Measurements from ENCODE around the gene USP13. TPM values are rescaled to one million over a fixed set of nuclear protein-coding genes. Genes with fewer than 3 reads are reported as not detected.

The USP13 gene
- total and polyA plus RNA-seq, 2 of the 4 experiments (the other 2 are of a cell fraction) = 9.2 to 18.1 TPM

DNA sequence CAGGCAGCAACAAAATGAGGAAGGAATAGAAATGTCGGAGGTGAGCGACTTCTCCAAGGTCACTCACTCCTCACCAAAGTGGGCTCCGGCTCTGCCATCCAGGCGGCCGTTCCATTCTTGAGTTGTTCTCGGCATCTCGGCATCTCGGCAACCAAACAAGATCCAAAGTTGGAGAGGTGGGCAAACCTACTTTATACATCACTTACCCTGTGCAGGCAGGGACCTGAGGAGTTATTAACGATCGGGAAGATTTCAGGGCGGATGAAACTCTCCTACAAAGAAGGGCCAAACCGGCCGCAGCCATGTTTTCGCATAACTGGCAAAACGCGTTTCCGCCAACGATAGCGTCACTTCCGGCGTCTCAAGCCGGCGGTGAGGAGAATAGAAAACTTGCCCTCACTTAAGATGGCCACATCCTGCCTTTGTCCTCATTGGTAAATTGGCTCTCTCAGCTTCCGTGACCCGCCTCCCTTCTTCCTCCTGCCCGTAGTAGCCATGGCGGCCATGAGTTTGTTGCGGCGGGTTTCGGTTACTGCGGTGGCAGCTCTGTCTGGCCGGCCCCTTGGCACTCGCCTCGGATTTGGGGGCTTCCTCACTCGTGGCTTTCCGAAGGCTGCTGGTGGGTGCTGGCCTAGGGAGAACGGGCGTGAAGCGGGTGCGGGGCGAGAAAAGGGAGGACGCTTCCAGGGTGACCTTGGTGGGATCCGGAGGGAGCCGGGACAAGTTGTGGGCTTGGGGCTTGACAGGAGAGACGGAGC is 48.3 kb upstream of the USP13 start, which contains the start of the genes MRPL47 and NDUFB5 (continued):
- TF ChIP-seq RFX5 (IDR thresholded peaks at IDR 0.05; ENCODE audit: low read depth, low read length) (no peak), BHLHE40 (IDR thresholded peaks at IDR 0.05; ENCODE audit: low read depth, low read length) (no peak)

DNA sequence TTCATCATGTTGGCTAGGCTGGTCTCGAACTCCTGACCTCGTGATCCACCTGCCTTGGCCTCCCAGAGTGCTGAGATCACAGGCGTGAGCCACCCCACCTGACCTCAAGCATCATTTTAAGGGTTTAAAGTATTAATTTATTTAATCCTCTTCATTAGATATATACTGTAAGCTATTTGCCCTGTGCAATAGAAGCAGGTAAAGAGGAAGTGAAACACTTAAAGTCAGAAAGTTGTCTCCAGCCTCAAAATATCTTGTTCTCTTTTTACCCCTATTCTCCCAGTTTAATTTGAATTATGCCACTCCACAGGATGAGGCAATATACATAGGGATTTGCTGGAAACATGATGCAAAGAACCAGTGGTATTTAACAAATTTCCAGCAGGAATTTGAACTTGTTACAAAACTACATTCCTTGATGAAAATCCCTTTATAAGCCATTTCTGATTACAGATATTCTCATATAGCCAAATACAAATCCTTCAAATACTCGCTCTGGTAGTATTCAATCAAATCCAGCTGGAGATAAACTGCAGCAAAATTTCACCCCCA is 46.2 kb upstream of the USP13 start:
- no peak overlapping the region for H2AK9ac ChIP-seq (replicated peaks; ENCODE audit: low read depth, low read length, poor library complexity)
- H2BK20ac ChIP-seq (ENCODE audit: low read depth, low read length) = no peak overlapping the region
- in situ Hi-C loops (cut with MboI; ENCODE audit: low sequenced_read_pairs) = no loop called here
- no peak overlapping the region for H2BK120ac ChIP-seq (ENCODE audit: low read depth, low read length)
- no peaks in the 10 kb centered on the region; the same call in 1 of the 2 replicates for H3K4me1 ChIP-seq (ENCODE audit: control insufficient read depth, insufficient read depth, low read length)
- no peak overlapping the region for H2BK5ac ChIP-seq (ENCODE audit: low read depth, low read length, poor library complexity, severe bottlenecking)
- H3K9ac ChIP-seq (ENCODE audit: low read depth, low read length) = no peak overlapping the region
- no peak overlapping the region for H4K91ac ChIP-seq (ENCODE audit: insufficient read depth, low read depth, low read length)
- no peak overlapping the region for H3K4me2 ChIP-seq (ENCODE audit: low read depth, low read length)
- H3K9me1 ChIP-seq (ENCODE audit: insufficient read depth, low read length) = peaks cover 3% of the 10 kb centered on the region; the same call in 1 of the 2 replicates
- H3K79me1 ChIP-seq (ENCODE audit: low read depth in 1 of 2, low read length in 2 of 2) = peaks cover 20 to 24% of the 10 kb centered on the region in 2 experiments
- H3K56ac ChIP-seq (ENCODE audit: extremely low read depth, insufficient read depth, low read length) = no peak overlapping the region
- H3K4me3 ChIP-seq (ENCODE audit: insufficient read depth, low read depth, low read length) = no peak overlapping the region
- H3K9me3 ChIP-seq (ENCODE audit: control insufficient read depth, insufficient read depth, low read length) = no peaks in the 10 kb centered on the region
- no peak overlapping the region for H4K8ac ChIP-seq (ENCODE audit: low read depth in 2 of 2, low read length in 2 of 2)
- DNase-seq = no peak
- no peak for ATAC-seq (ENCODE audit: low read depth)
- CTCF ChIA-PET = no interaction called here
- no peak overlapping the region for H3K18ac ChIP-seq (ENCODE audit: low read depth, low read length)
- BruUV-seq (replicated peaks) = no TSS peak
- H3K27me3 ChIP-seq (ENCODE audit: control insufficient read depth, insufficient read depth, low read length) = no peaks in the 10 kb centered on the region
- H3K4ac ChIP-seq (ENCODE audit: low read depth, low read length) = no peak overlapping the region
- WGBS, 2 experiments (ENCODE audit: extremely low coverage in 2 of 2, insufficient read length in 1 of 2) = no CpG with 5 or more reads among the region's 4 CpGs
- H3K23ac ChIP-seq (ENCODE audit: low read depth, low read length) = no peak overlapping the region
- no peak overlapping the region for H2AK5ac ChIP-seq (ENCODE audit: low read depth, low read length)
- dilution Hi-C loops (cut with HindIII; ENCODE audit: low sequenced_read_pairs, unreplicated experiment) = no loop called here
- H4K5ac ChIP-seq (ENCODE audit: low read depth, low read length) = no peak overlapping the region
- no peak overlapping the region for H2AFZ ChIP-seq (replicated peaks; ENCODE audit: low read length, poor library complexity)
- H3K27ac ChIP-seq (ENCODE audit: insufficient read depth, low read length) = no peak overlapping the region
- POLR2A ChIA-PET (ENCODE audit: unreplicated experiment) = no interaction called here
- no peak overlapping the region for H2BK15ac ChIP-seq (ENCODE audit: low read depth, low read length)
- no peaks in the 10 kb centered on the region for H4K20me1 ChIP-seq (ENCODE audit: insufficient read depth, low read length)
- H3K36me3 ChIP-seq (ENCODE audit: control insufficient read depth, insufficient read depth, low read length) = peaks cover 8% of the 10 kb centered on the region
- H3K14ac ChIP-seq (replicated peaks; ENCODE audit: low read depth, low read length) = no peak overlapping the region
- intact Hi-C loops (cut with micrococcal nuclease) = no loop called here
- TF ChIP-seq MAZ (IDR thresholded peaks at IDR 0.05; ENCODE audit: borderline replicate concordance, low read depth, low read length) (no peak), MXI1 (IDR thresholded peaks at IDR 0.05; ENCODE audit: borderline replicate concordance, low read depth, low read length) (no peak), CHD1 (IDR thresholded peaks at IDR 0.05; ENCODE audit: low read depth, low read length) (no peak), FOS (IDR thresholded peaks at IDR 0.05; ENCODE audit: low read depth, low read length) (no peak), RAD21 (IDR thresholded peaks at IDR 0.05; ENCODE audit: low read length) (no peak), RCOR1 (IDR thresholded peaks at IDR 0.05; ENCODE audit: insufficient replicate concordance, low read length) (no peak), RFX5 (IDR thresholded peaks at IDR 0.05; ENCODE audit: low read depth, low read length) (no peak)
